HG02840 (cell line): ENCODE data around the gene NPB.

Source experiments
- ATAC-seq: cut with Tn5 transposase; IDR thresholded peaks from one replicate; pipeline ENCODE4 v1.9.1; 2021; ENCODE audit warnings: mild to moderate bottlenecking, moderate library complexity, moderate number of reproducible peaks; ENCODE audit not compliant: unreplicated experiment, low FRiP score

NPB gene

DNA sequence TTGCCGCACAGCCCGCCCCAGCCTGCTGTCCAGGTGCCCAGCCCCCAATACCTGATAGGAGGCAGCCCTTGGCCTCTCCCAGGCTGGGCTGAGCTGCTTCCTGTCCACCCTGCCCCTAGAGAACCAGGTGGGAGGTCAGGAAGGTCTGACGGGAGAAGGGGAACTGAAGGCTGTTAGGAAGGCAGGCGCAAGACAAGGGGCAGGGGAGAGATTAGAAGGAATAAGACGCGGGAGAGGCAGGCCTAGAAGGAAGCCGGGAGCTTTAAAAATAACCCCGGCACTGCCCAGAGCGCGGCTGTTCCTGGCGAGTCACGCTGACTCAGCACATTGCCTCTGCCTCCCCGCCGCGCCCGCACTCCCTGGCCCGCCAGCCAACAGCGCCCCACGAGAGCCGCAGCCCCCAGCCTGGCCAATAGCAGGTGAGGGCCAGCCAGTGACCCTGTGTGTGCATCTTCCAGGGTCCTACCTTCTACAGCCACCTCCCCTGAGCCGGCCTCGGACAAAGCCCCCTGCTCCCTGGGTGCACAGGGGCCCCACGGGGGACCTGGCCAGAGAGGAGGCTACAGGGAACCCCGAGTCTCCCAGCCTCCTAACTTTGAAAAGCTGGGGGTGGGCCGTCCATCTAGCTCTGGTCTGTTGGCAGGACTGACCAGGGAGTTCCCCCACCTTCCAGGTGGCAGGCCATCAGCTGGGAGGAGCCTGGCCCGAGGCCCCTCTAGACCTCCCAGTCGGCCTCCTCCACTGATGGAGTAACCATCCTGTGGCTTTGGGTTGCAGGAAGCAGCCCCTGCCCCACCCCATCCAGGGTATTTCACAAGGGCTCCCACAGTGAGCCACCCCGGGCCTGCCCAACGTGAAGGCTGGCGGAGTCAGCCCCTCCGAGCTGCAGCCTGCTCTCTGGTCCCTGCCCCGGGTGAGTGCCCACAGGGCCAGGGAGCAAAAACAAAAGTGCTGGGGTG is 21.5 kb downstream of the NPB start:
- no peak for ATAC-seq

DNA sequence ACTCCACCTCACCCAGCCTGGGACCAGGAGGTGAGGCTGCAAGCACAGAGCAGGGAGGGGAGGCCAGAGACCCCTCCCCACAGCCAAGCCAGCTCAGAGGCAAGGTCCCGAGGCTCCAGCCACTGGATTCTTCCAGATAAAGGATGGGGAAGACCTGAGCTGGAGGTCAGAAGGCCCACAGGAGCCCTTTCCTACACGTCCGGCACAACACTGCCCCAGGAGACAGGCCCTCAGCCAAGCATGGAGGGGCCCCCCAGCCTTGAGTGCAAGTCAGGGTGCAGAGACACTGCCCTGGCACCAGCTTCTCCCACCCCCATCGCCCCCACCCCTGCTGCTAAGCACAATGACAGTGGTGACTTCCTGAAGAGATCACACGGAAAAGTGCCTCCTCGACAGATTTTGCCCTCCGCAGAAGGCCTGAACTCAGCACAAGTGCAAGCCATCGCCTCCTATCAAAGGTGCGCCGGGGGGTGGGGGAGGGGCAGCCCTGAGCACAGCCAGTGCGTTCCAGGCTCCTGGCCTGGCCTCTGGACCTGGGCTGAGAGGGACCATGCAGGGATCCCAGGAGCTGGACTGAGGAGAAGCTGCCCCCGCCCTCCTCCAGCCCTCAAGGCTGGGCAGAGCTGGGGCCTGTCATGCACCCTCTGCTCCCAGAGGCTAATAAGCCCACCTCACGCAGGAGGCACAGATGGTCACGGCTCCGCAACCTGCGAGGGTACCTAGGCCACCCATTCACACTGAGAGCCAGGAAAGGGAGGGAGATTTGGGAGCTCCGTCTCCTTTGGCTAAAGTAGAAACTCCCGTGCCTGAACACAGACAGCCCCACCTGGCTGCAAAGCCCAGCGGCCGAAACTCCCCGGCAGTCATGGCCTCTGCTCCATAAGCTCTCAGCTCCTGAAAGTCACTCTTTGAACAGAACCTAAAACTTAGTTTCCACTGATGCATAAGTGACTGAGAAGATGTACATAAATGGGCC is 22.8 kb downstream of the NPB start:
- no peak for ATAC-seq

DNA sequence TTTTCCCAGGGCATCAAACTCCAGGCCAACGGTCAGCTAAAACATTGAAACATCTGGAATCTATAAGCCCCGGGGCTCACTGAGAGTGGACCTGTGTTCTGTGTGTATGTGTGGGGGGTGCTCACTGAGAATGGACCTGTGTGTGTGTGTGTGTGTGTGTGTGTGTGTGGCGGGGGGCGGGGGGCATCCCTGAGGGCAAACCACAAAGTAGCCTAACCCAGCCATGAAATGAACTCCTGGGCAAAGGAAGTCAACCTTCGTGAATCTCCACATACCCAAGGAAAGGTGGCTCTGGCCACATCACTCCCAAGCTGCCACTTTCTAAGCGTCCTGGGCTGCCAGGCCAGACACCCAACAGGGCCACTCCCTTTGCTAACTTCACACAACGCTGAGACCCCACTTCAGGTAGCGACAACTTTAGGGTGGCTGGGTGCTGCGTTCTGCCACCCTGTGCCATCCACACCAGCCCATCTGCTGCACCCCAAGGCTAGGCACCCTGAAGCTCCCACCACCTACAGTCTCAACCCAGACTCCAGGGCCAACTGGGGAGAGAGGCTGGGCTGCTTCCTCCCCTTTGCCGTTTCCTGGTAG is 23.9 kb downstream of the NPB start:
- no peak for ATAC-seq

DNA sequence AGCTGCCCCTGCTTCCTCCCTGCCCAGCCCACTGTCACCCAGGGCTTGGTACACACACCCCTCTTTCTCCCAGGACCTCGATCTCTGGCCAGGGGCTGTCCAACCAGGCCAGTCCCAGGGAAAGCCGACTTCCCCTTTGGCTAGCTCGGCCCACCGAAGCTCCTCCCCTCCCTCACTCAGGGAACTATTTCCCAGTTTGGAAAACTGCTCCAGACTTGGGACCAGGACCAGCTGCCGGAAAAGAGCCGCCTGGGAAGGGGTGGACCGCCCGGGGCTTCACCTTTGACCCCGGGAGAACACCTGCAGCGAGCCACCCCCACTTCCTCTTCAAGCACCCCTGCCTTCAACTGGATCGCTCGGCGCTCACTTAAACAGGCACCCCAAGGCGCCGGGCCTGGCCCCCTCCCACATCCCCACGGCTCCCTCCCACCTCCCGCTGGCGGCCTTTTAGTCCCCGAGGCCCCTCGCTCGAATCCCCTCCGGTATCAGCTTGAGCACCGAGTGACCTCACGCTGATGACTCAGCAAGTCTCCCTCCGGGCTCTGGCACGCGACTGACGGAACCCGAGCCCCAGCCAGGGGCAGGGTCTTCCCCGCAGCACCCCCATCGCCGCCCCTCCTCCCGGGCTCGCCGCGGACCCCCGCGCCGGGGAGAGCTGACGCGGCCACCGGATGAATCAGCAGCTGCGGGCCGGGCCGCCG is 24.6 kb downstream of the NPB start:
- peak; percentile 22 for ATAC-seq

DNA sequence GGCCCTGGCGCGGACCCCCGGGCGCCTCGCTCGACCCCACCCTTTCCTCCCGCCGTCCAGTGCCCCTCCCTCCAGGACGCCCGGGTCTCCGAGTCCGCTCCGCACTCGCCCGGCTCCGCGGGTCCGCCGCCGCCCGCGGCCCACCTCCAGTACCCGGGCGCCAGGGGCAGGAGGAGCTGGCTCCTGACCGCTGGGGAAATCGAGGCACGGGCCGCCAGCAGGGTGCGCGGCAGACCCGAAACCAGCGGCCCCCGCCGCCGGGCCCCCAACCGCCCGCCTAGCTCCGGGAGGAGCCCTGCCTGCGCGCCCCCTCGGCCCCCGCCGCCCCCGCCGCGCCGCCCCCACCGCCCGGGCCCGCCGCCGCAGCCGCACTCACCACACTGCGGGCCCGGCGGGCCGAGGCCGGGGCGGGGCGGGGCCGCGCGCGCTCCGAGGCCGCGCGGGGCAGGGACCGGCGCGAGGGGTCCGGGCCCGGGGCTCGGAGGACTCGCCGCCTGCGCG is 25.2 kb downstream of the NPB start:
- ATAC-seq = peak; percentile 13

DNA sequence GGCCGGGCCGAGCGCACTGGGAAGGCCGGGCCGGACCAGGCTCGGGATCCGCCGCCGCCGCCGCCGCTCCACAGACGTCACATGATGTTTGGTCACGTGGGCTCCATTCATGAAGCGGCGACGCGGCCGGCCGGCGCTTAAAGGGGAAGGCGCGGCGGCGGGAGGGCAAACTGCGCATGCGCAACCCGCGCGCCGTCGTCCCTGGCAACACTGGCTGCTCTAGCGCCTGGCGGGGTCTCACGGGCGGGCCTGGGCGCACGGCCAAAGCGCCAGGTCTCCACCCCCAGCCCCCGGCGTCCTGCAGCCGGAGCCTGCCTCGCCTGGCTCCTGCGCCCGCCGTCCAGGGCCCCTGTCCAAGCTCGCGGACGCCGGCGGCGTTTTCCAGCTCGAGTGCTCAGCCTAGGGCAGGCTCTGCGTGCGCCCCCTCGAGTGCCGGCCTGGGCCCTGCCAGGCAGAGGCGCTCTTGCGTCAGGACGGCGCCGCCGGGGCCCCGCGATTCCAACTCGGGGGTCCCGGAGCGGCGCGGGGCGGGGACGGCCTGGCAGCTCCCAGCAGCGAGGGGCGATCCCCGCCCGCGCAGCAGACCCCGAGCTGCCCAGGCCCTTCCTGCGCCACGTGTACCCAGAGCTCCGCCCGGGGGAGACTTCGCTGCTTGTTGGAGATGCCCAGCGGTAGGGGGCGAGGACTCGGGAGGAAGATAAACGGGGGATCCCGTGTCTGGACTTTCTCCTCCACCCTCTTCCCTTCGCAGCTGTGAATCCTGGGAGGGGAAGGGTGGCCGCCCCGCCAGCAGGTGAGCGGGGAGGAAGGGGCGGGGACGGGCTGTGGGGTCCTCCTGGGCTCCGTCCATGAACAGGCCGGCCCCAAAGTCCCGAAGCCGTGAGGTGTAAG is 25.9 kb downstream of the NPB start, which contains the start of gene MAFG:
Gene MAFG (minus strand): TSS at position 83 of the 891 bp plus-strand sequence. CDS start 4,550 bp downstream, outside the sequence.
- ATAC-seq = peak; percentile 61

DNA sequence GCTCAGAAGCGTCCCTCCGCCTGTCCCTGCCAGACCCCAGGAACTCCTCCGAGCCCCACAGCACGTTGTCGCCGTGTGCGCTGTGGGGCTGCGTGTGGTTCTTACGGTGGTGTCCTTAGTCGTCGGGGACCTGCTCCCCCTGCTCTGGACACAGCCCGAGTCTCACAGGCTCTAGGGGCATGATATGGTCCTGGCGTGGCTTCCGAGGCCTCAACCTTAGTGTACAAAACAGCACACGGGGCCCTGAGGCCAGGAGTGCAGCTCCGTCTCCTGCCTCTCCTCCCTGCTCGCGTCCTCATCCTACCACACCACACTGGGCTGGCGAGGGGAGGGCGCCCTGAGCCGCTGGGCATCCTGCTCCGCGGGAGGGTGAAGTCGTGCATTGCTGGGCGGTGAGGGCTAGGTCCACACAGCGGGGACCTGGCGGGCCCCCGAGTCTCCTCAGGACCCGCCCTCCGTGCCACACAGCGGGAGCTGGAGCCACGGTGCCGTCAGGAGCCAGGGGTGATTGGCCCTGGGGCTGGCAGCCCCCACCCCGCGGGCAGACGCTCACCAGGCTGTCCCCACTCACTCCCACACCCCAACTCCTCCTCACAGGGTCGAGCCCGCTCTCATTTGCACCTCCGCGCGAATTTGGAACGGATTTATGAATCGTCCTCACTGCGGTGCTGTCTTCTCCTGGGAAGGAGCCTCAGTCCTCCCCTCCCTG is 26.7 kb downstream of the NPB start:
- ATAC-seq = no peak

DNA sequence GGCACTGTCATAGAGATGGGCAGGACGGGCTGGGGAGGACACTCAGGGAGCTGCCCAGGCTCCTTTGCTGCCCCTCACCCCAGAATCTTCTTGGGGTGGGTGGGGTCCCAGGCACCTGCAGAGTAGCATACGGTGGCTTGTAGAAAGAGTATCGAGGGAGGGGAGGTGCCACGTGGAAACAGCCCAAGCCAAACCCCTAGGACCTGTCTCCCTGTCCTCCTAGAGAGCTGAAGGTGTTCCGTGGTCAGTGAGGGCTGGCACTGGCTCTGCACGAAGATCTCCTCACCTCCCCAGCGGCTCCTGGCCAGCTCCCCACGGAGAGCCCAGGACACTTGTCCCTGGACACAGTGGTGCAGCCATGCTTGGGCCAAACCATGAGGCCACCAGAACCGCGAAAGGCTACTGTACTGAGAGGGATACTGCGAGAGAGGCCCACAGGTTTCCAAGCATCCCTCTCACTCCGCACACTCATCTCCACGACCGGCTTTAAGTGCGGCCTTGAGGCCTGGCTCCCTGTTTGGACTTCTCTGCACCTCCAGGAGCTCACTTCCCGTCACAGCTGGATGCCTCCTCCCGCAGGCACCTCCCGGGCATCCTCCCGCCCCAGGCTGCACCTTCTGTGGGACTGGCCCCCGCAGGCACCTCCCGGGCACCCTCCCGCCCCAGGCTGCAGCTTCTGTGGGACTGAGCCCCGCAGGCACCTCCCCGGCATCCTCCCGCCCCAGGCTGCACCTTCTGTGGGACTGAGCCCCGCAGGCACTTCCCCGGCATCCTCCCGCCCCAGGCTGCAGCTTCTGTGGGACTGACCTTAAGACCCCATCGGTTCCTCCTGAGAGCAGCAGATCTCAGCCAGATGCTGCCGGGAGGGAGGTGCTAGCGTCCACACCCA is 27.5 kb downstream of the NPB start:
- ATAC-seq = no peak

DNA sequence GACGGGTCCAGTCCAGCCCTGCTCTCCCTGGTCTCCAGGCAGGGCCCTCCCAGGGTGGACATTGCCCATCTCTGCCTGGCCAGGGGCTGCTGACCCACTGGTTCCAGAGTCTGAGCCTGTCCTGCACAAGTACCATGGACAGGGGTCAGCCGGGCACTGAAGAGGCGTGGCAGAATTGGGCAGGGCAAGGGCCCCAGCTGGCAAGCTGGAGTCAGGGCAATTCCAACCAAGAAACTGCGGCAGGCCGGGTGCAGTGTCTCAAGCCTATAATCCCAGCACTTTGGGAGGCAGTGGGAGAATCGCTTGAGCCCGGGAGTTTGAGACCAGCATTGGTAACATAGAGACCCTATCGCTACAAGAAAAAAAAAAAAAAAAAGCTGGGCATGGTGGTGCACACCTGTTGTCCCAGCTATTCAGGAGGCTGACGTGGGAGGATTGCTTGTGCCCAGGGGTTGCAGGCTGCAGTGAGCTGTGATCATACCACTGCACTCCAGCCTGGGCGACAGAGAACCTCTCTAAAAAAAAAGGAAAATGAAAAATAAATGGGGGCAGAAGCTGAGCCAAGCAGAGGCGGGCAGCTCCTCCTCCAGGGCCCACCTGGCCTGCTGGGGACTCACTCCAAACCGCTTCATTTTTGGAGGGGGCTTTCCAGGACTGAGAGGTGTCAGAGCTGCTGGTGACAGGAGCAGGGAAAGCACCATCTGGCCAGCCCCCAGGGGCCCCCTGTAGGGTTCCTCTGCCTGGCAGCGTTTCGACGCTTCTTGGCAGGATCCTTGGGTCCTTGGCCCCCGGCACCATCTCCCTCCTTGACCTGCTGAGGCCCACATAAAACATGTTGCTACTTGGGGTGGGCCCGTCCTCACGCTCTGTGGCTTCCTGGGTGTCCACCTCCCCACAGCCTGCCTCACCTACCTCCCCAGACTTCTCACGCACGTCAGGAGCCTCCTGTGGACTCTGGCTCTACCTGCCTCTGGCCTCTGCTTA is 28.4 kb downstream of the NPB start:
- ATAC-seq = no peak

DNA sequence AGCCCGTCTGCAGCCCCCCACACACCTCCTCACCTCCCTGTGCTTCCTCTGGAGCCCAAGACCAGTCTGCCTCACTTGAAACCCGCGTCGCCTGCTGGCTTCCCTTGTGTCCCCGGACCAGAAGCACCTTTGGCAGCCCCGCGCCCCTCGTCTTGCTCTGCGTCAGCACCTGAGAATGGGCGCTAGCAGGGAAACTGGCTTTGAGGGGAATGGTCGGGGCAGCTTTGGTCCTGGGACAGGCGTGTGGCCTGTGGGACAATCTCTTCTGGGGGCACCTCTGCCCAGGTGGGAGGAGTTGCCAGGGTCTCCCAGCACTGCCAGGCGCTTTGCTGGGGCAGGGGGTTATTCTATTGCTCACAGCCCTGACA is 29.1 kb downstream of the NPB start:
- no peak for ATAC-seq

DNA sequence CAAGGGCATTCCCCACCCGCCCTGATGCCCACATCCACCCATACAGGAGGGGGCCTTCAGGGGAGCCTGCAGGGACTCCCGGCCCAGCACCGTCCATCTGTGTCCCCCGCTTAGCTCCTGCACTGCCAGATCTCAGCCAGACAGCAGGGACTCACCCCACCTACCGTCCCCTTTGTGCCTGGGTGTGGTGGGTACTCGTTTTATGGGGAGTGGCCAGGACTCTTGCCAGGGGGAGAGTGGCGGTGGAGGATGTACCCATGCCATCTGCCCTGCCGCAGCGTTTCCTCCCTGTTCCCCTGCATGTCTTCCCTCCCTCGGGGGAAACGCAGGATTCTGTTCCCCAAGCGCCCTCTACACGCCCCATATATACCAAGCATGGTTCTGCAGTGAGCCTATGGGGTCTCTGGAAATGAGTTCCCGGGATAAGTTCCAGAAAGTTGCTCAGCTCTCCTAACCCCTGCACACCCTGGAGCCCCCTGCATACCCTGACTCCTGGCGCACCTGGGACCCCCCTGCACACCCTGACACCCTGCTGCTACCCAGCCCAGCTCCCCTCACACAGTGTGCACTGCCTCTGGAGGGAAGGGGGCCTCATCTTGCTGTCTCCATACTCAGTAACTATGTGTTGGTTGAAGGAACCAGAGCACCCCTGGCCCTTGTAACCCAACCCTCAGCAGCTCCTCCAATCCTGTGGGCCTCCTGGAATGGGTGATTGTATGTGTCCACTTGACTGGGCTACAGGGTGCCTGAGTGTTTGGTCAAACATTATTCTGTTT is 29.7 kb downstream of the NPB start:
- ATAC-seq = no peak

DNA sequence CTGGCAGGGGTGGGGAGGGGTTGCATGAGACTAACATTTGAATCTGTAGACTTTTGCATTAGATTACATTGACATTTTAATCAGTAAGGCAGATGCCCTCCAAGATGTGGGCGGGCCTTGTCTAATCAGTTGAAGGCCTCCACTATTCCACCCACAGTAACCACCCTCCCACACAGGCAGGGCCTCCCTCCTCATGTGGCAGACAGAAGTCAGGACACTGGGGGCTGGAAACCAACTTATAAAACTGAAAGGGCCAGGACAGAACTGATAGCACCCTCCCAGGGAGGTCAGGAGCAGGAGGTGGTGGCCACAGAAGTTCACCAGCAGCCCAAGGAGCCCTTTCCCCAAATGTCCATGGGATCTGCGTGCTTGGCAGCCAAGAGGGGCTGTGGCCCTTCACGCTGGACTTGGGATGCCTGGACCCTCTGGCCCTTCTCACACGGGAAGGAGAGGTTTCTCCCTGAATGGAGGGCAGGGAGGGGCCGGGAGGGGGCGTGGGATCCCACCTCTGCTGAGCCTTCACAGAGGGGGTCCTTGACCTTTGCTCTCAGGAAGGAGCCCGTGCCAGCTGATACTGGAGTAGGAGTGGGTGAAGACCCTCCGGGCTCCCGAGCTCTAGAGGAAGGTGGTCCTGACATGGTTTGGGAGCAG is 30.4 kb downstream of the NPB start:
- no peak for ATAC-seq

DNA sequence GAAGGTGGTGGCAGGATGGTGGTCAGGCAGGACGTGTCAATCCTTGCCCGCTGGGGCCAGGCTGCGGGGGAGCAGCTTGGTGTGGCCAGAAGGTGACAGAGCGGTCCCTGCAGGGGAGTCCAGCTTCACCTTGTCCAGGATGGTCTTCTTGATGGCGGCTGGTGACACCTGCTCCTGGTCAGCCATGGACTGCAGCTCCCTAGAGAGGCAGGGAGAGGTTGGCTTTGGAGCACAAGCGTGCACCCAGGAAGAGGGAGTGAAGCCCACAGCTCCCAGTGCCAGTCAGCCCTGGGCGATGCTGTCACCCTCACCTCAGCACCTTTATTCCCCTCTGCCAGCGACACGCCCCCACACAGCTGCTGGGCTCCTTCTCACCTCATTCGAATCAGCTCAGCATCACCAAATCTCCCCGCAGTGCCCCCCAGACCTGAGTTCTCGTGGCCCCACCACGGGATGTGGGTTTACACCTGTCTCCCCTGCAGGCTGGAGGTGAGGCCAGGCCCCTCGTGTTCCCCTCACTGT is 31.2 kb downstream of the NPB start:
- ATAC-seq = no peak

DNA sequence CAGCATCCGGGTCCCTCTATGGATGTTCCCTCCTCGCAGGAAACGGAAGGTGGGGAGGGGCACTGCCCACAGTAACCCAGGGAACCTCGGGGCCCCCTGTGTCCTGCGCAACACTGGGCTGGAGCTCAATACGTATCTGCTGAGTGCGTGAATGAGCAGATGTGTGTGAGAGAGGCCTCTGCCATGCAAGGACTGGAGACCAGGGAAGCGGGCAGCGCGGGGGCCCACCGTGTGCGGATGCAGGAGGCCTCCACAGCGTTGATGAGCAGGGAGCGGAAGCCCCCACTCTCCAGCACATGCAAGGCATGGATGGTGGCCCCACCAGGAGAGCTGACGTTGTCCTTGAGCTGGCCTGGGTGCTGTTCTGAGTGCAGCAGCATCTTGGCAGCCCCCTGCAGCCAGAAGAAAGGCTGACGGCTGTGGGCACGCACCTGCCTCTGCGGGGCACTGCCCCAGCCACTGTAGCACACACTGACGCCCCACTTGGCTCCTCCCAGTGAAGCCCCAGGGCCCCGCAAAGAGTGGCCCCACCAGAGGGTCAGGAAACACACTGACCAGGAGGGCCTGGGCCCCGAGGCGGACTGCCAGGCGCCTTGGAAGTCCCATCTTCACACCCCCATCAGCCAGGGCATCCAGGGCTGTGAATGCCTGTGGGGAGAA is 32.2 kb downstream of the NPB start:
- no peak for ATAC-seq
